ENCODE results near the gene MVB12B.

GRCh38 chr9:126294331-126295081, 32.1 kb upstream of the MVB12B start:
- no peak for TF ChIP-seq RAD21 (IDR thresholded peaks at IDR 0.05; ENCODE audit: low read depth)
- no peak for TF ChIP-seq REST (IDR thresholded peaks at IDR 0.05; ENCODE audit: low read depth)
- no peak for TF ChIP-seq TCF12 (IDR thresholded peaks at IDR 0.05; ENCODE audit: low read depth)
- no peak for TF ChIP-seq TAF1 (IDR thresholded peaks at IDR 0.05; ENCODE audit: low read depth)
- TF ChIP-seq EP300 (IDR thresholded peaks at IDR 0.05; ENCODE audit: borderline replicate concordance): no peak
- no peak for TF ChIP-seq TEAD4 (IDR thresholded peaks at IDR 0.05)

Data from Ishikawa (cell line).